GM10847 (cell line): ENCODE results near the gene GUCA1A.

Experiments
- POLR2A ChIP-seq: IDR thresholded peaks from 2 replicates; pipeline ENCODE4 v1.6.1; 2011; ENCODE audit not compliant: insufficient read length; ENCODE audit errors: extremely low read depth

Gene GUCA1A

GRCh38 chr6:42173101-42173500, at the start of gene GUCA1A:
GUCA1A (plus strand) TSS chr6:42173364; CDS start chr6:42173614, 250 bp downstream.
- no peak for TF ChIP-seq POLR2A

- TF ChIP-seq POLR2A, result no peak
These were observed 49.6 kb upstream of the GUCA1A start for GRCh38 chr6:42123379-42124103.

GRCh38 chr6:42124223-42124836, 48.8 kb upstream of the GUCA1A start:
- no peak for TF ChIP-seq POLR2A

- no peak for TF ChIP-seq POLR2A
These were observed 47.9 kb upstream of the GUCA1A start for GRCh38 chr6:42125231-42125630.

- no peak for TF ChIP-seq POLR2A
These were observed 47.5 kb upstream of the GUCA1A start for GRCh38 chr6:42125663-42126062.

- TF ChIP-seq POLR2A, result no peak
These were observed 44.5 kb upstream of the GUCA1A start for GRCh38 chr6:42128460-42129359.

GRCh38 chr6:42129360-42129676, 43.8 kb upstream of the GUCA1A start:
- no peak for TF ChIP-seq POLR2A

GRCh38 chr6:42131531-42131930, 41.6 kb upstream of the GUCA1A start:
- TF ChIP-seq POLR2A, result no peak

- no peak for TF ChIP-seq POLR2A
These were observed 39.2 kb upstream of the GUCA1A start for GRCh38 chr6:42133926-42134325.

- no peak for TF ChIP-seq POLR2A
These were observed 38.0 kb upstream of the GUCA1A start for GRCh38 chr6:42135161-42135560.

GRCh38 chr6:42135722-42136121, 37.4 kb upstream of the GUCA1A start:
- TF ChIP-seq POLR2A, result no peak

GRCh38 chr6:42136508-42137193, 36.5 kb upstream of the GUCA1A start:
- TF ChIP-seq POLR2A, result no peak

GRCh38 chr6:42137194-42137753, 35.9 kb upstream of the GUCA1A start:
- no peak for TF ChIP-seq POLR2A

- no peak for TF ChIP-seq POLR2A
These were observed 35.0 kb upstream of the GUCA1A start for GRCh38 chr6:42138190-42138589.
